IgD-negative memory B cell (primary cell): Measurements from ENCODE around the gene MAD1L1. TPM values are rescaled to one million over a fixed set of nuclear protein-coding genes. Genes with fewer than 3 reads are reported as not detected.
"Not testable (repeated sequence)": the region's sequence is repeated elsewhere in the genome, so short reads cannot be mapped to it uniquely, and the experiment has no call there.

ENCODE experiments used
- H3K27ac Mint-ChIP-seq, 3 donors: one replicate each; pipeline ENCODE4 v1.8.0; 2020 to 2022; ENCODE audit warnings: mild to moderate bottlenecking in 3 of 3, mixed read lengths in 3 of 3, moderate library complexity in 1 of 3
- H3K27me3 Mint-ChIP-seq: one replicate; pipeline ENCODE4 v1.8.0; 2021; ENCODE audit warnings: mixed read lengths
- H3K36me3 Mint-ChIP-seq: one replicate; pipeline ENCODE4 v1.8.0; 2020; ENCODE audit warnings: mild to moderate bottlenecking, mixed read lengths
- H3K4me1 Mint-ChIP-seq, 3 donors: one replicate each; pipeline ENCODE4 v1.8.0; 2020 to 2022; ENCODE audit warnings: mixed read lengths in 3 of 3, mild to moderate bottlenecking in 1 of 3
- H3K4me3 Mint-ChIP-seq, 4 donors: one replicate each; pipeline ENCODE4 v1.8.0; 2020 to 2022; ENCODE audit warnings: mild to moderate bottlenecking in 4 of 4, mixed read lengths in 4 of 4, moderate library complexity in 3 of 4
- H3K9me3 Mint-ChIP-seq, 3 donors: one replicate each; pipeline ENCODE4 v1.8.0; 2020 to 2021; ENCODE audit warnings: mixed read lengths in 3 of 3, mild to moderate bottlenecking in 1 of 3
- polyA plus RNA-seq: library from polyadenylated mRNA; unstranded; fragments of 300-500 nt; fragmentation: Illumina TruSeq; gene quantifications from one replicate; pipeline ENCODE4 v1.2.3, GENCODE V29; 2021

Gene MAD1L1
- polyA plus RNA-seq, 1 donor from 2014 or later = 133 TPM

GRCh38 chr7:2063563-2064260 lies 169.0 kb downstream of the MAD1L1 start:
- H3K27ac Mint-ChIP-seq = peak overlapping the region in 1 of 3 donors; percentile 60
- peaks cover 9 to 17% (median 10%) of the 10 kb centered on the region in 3 donors for H3K4me1 Mint-ChIP-seq
- H3K36me3 Mint-ChIP-seq = peaks cover 4% of the 10 kb centered on the region
- H3K27me3 Mint-ChIP-seq = no peaks in the 10 kb centered on the region
- no peaks in the 10 kb centered on the region for H3K9me3 Mint-ChIP-seq
- peak overlapping the region in 1 of 4 donors; percentile 30 for H3K4me3 Mint-ChIP-seq

DNA sequence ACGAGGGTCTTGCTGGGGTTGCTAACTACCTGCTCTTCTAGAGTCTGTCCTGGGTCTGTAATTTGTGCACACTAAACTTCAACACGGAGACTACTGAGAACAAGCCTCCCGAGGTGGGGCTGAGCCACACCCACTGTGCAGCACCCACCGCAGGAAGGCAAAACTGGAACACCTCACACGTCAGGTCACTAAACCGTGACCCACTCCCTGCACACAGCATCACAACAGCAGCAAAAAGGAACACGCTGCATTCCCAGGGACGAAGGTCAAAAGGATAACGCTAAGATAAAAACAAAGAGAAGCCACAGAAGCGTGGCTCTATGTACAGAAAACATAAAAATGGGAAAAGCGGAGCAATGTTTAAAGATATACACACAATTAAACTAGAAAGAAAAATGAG lies 170.1 kb downstream of the MAD1L1 start:
- no peaks in the 10 kb centered on the region for H3K9me3 Mint-ChIP-seq
- peaks cover 6 to 16% (median 10%) of the 10 kb centered on the region in 3 donors for H3K4me1 Mint-ChIP-seq
- no peak overlapping the region for H3K4me3 Mint-ChIP-seq
- H3K27ac Mint-ChIP-seq = peak overlapping the region; percentile 4 to 60 (median 42)
- H3K27me3 Mint-ChIP-seq = no peaks in the 10 kb centered on the region
- H3K36me3 Mint-ChIP-seq = peaks cover 4% of the 10 kb centered on the region

DNA sequence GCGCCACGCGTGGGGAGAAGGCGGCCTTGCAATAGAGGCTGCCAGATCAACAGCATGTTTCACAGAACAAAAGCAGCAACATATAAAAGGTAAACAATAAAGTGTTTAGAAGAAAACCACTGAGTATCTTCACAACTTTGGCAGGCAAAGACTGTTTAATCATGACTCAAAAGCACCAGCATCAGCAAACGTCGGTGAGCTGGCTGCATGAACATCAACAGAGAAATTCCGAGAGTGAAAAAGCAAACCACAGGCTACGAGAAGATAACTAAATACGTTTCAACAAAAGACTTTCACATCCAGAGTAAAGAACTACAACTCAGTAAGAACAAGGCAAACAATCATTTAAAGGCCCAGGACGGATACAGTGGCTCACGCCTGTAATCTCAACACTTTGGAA lies 172.0 kb downstream of the MAD1L1 start:
- Mint-ChIP-seq H3K4me3 (no peak overlapping the region), H3K27ac (no peak overlapping the region), H3K27me3 (no peaks in the 10 kb centered on the region), H3K9me3 (no peaks in the 10 kb centered on the region), H3K4me1 (peaks cover 5 to 17% (median 8%) of the 10 kb centered on the region in 3 donors), H3K36me3 (peaks cover 4% of the 10 kb centered on the region)

GRCh38 chr7:2059964-2060700 lies 172.6 kb downstream of the MAD1L1 start:
- H3K36me3 Mint-ChIP-seq = peaks cover 4% of the 10 kb centered on the region
- H3K27me3 Mint-ChIP-seq = no peaks in the 10 kb centered on the region
- no peaks in the 10 kb centered on the region for H3K9me3 Mint-ChIP-seq
- H3K27ac Mint-ChIP-seq = no peak overlapping the region
- H3K4me3 Mint-ChIP-seq = no peak overlapping the region
- H3K4me1 Mint-ChIP-seq = peaks cover 5 to 17% (median 8%) of the 10 kb centered on the region in 3 donors

DNA sequence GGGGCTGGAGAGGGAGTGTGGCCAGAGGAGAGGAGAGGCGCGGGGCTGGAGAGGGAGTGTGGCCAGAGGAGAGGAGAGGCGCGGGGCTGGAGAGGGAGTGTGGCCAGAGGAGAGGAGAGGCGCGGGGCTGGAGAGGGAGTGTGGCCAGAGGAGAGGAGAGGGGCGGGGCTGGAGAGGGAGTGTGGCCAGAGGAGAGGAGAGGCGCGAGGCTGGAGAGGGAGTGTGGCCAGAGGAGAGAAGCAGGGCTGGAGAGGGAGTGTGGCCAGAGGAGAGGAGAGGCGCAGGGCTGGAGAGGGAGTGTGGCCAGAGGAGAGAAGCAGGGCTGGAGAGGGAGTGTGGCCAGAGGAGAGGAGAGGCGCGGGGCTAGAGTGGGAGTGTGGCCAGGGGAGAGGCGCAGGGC lies 174.5 kb downstream of the MAD1L1 start:
- not testable (repeated sequence) for H3K4me3 Mint-ChIP-seq, H3K36me3 Mint-ChIP-seq, H3K27me3 Mint-ChIP-seq, H3K27ac Mint-ChIP-seq, H3K9me3 Mint-ChIP-seq
- H3K4me1 Mint-ChIP-seq = peaks cover 5 to 12% (median 8%) of the 10 kb centered on the region in 3 donors

- Mint-ChIP-seq H3K27ac (peak overlapping the region in 1 of 3 donors; percentile 67), H3K4me1 (peaks cover 2 to 5% (median 5%) of the 10 kb centered on the region in 3 donors), H3K27me3 (no peaks in the 10 kb centered on the region), H3K4me3 (no peak overlapping the region), H3K9me3 (no peaks in the 10 kb centered on the region), H3K36me3 (no peaks in the 10 kb centered on the region)
Observed at GRCh38 chr7:2055956-2056355, 176.8 kb downstream of the MAD1L1 start.

DNA sequence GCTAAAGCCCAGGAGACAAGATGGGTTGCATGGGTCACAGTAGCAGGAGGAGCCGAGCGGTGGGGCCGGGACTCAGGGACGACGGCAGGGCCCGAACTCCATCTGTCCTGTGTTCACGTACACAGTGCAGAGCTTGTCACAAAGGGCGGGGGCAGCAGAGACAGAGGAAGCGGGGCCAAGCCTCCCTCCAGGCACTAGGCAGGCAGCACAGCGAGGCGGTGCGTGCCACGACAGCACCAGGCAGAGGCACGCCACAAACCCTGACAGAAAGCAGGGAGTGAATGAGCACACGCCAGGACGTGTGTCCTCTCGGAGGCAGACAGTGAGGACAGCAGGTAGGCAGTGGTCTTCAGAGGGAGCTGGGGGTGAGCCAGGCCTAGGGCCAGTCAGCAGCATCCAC lies 177.8 kb downstream of the MAD1L1 start:
- H3K4me1 Mint-ChIP-seq = peaks cover 2 to 5% (median 5%) of the 10 kb centered on the region in 3 donors
- H3K4me3 Mint-ChIP-seq = no peak overlapping the region
- H3K36me3 Mint-ChIP-seq = no peaks in the 10 kb centered on the region
- H3K9me3 Mint-ChIP-seq = no peaks in the 10 kb centered on the region
- no peak overlapping the region for H3K27ac Mint-ChIP-seq
- no peaks in the 10 kb centered on the region for H3K27me3 Mint-ChIP-seq

DNA sequence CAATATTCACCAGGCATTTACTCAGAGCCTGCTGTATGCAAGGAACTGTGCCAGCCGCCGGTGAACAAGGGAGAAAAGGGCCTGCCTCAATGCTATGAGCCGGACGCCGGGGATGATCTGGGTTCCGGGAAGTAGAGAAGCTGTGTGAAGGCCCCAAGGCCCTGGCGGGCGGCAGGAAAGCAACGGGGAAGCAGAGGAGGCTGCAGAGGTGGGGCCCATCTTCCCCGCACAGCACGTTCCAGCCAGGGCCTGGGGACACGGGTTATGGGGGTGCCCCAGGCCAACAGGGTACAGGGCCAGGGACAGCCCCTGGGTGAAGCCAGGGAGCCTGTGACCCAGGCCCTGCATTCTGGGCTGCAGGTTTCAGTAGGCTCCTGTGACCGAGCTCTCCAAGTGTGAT lies 179.3 kb downstream of the MAD1L1 start:
- H3K27me3 Mint-ChIP-seq = no peaks in the 10 kb centered on the region
- peaks cover 2% of the 10 kb centered on the region for H3K36me3 Mint-ChIP-seq
- H3K4me3 Mint-ChIP-seq = no peak overlapping the region
- H3K9me3 Mint-ChIP-seq = no peaks in the 10 kb centered on the region
- no peak overlapping the region for H3K27ac Mint-ChIP-seq
- peaks cover 5% of the 10 kb centered on the region in 3 donors for H3K4me1 Mint-ChIP-seq

DNA sequence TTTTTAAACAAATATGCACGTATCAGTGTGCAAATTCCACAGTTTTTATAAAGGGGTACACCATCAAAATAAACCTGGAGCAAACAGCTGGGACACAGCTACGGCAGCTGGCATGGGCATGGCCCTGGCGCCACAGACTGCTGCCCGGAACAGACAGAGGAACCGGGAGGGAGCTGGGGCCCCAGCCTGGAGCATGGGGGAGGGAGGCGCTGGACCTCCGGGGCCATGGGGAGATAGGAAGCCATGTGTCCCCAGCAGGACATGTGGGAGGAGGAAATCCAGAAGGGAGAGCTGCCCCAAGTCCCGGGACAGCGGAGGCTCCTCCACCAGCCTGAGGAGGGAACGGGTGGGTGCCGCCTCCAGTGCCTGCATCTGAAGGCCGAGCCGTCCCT lies 180.1 kb downstream of the MAD1L1 start:
- H3K4me3 Mint-ChIP-seq = no peak overlapping the region
- peaks cover 5 to 10% (median 5%) of the 10 kb centered on the region in 3 donors for H3K4me1 Mint-ChIP-seq
- H3K9me3 Mint-ChIP-seq = no peaks in the 10 kb centered on the region
- H3K27ac Mint-ChIP-seq = no peak overlapping the region
- no peaks in the 10 kb centered on the region for H3K27me3 Mint-ChIP-seq
- H3K36me3 Mint-ChIP-seq = peaks cover 4% of the 10 kb centered on the region

- Mint-ChIP-seq H3K27ac (no peak overlapping the region), H3K4me3 (no peak overlapping the region), H3K4me1 (peaks cover 5 to 12% (median 5%) of the 10 kb centered on the region in 3 donors), H3K36me3 (peaks cover 4% of the 10 kb centered on the region), H3K27me3 (no peaks in the 10 kb centered on the region), H3K9me3 (no peaks in the 10 kb centered on the region)
Observed at GRCh38 chr7:2051707-2052656, 180.8 kb downstream of the MAD1L1 start.

- no peaks in the 10 kb centered on the region for H3K27me3 Mint-ChIP-seq
- no peaks in the 10 kb centered on the region for H3K9me3 Mint-ChIP-seq
- peaks cover 4% of the 10 kb centered on the region for H3K36me3 Mint-ChIP-seq
- H3K4me1 Mint-ChIP-seq = peaks cover 0 to 10% (median 0%) of the 10 kb centered on the region in 3 donors
- peak overlapping the region in 1 of 4 donors; percentile 27 for H3K4me3 Mint-ChIP-seq
- no peak overlapping the region for H3K27ac Mint-ChIP-seq
Observed at GRCh38 chr7:2050511-2050866, 182.3 kb downstream of the MAD1L1 start.

GRCh38 chr7:2049782-2050510 lies 182.8 kb downstream of the MAD1L1 start:
- no peaks in the 10 kb centered on the region for H3K27me3 Mint-ChIP-seq
- no peak overlapping the region for H3K27ac Mint-ChIP-seq
- peaks cover 4% of the 10 kb centered on the region for H3K36me3 Mint-ChIP-seq
- no peaks in the 10 kb centered on the region for H3K9me3 Mint-ChIP-seq
- H3K4me1 Mint-ChIP-seq = peaks cover 0 to 10% (median 0%) of the 10 kb centered on the region in 3 donors
- H3K4me3 Mint-ChIP-seq = no peak overlapping the region

DNA sequence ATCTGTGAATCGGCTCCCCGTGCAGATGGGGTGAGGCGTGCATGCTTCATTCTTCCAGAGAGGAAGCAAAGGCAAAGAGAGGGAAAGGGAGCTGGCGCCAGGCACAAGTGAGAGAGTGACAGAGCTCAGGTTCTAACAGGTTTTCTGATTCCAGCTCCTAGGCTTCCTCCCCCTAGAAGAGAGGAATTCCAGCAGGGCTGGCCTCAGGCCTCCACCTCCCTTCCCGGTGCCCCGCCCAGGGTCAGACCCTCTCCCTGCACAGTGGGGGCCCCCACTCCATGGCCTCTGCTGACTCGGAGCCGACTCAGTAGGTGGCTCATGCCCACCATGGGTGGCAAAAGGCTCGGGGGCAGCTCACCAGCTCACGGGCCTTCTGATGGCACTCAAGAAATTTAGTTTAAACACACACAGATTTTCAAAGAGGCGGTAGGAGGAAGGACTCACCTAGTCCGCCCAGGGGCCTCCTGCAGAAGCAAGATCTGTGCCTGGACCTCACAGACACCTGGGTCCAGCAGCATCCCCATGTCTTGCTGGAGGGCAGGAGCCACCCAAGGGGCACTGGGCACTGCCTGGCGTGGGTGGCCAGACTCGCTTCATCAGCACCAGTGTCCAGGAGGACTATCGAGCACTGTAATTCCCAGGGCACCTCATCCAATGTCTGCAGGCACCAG lies 183.5 kb downstream of the MAD1L1 start:
- H3K4me1 Mint-ChIP-seq = peaks cover 0 to 10% (median 0%) of the 10 kb centered on the region in 3 donors
- peaks cover 4% of the 10 kb centered on the region for H3K36me3 Mint-ChIP-seq
- no peaks in the 10 kb centered on the region for H3K9me3 Mint-ChIP-seq
- H3K27me3 Mint-ChIP-seq = no peaks in the 10 kb centered on the region
- H3K27ac Mint-ChIP-seq = no peak overlapping the region
- no peak overlapping the region for H3K4me3 Mint-ChIP-seq

GRCh38 chr7:2048531-2048930 lies 184.2 kb downstream of the MAD1L1 start:
- Mint-ChIP-seq H3K4me1 (peaks cover 0 to 10% (median 0%) of the 10 kb centered on the region in 3 donors), H3K36me3 (peaks cover 4% of the 10 kb centered on the region), H3K9me3 (no peaks in the 10 kb centered on the region), H3K27me3 (no peaks in the 10 kb centered on the region), H3K27ac (peak overlapping the region in 1 of 3 donors; percentile 43), H3K4me3 (no peak overlapping the region)
